HCT116 (cell line): Measurements from ENCODE around the gene CD84. TPM values are rescaled to one million over a fixed set of nuclear protein-coding genes. Genes with fewer than 3 reads are reported as not detected.

Source experiments
- ATAC-seq: fragments of 200-7000 bp; cut with Tn5 transposase; 2 replicates; pipeline ENCODE4 v1.9.1; 2020; ENCODE audit warnings: mild to moderate bottlenecking, moderate library complexity
- BruUV-seq: library from RNA; stranded (reverse); fragments of 400-500 nt; replicated peaks from 2 replicates; lab custom pipeline; 2021; lab: Mats Ljungman, UMichigan
- CTCF ChIA-PET: fragments of 300-600 bp; sonication (Branson Sonifier 250); formaldehyde crosslinking; loops from one replicate; lab custom pipeline; 2021; ENCODE audit warnings: antibody characterized with exemption; lab: Charles Lee
- POLR2A ChIA-PET: fragments of 300-600, 350-600 bp; sonication (Branson Sonifier 250); formaldehyde crosslinking; loops from one replicate; lab custom pipeline; 2021; ENCODE audit warnings: antibody characterized with exemption; lab: Charles Lee
- RAD21 ChIA-PET, 2 experiments: fragments of 300-600 bp; sonication (Branson Sonifier 250); formaldehyde crosslinking; loops; one replicate each; lab custom pipeline; 2023; ENCODE audit warnings: low total read pairs in 2 of 2; ENCODE audit not compliant: uncharacterized antibody in 2 of 2, unreplicated experiment in 2 of 2, low non-redundant PET in 1 of 2; lab: Charles Lee
- DNase-seq: peaks from one replicate; pipeline ENCODE4 v3.0.0-alpha.2; 2010; ENCODE audit warnings: low read depth, low spot score
- H2AFZ ChIP-seq: fragments of 200-600 bp; shearing (Covaris generic), sonication (generic); 2 replicates; pipeline ENCODE4 v1.6.1; 2017; ENCODE audit warnings: low read depth, mixed run types, mixed read lengths, antibody characterized with exemption, low read length; ENCODE audit not compliant: poor library complexity, severe bottlenecking
- H3K27ac ChIP-seq: 2 replicates; pipeline ENCODE4 v1.5.1; 2012; ENCODE audit warnings: low read depth, low read length
- H3K27me3 ChIP-seq: fragments of 200-600 bp; sonication (generic); 2 replicates; pipeline ENCODE4 v1.6.1; 2016; ENCODE audit warnings: mixed run types, low read length, mixed read lengths; ENCODE audit not compliant: insufficient read depth
- H3K36me3 ChIP-seq, 2 experiments: fragments of 200-500 bp in 1 of 2; fragments of 200-600 bp in 1 of 2; sonication (Bioruptor generic) in 1 of 2; sonication (generic) in 1 of 2; 2 replicates each; pipeline versions ENCODE4 v1.5.1 to v1.6.1; 2014 to 2016; ENCODE audit warnings: low read length in 2 of 2, inconsistent platforms in 1 of 2, mixed read lengths in 1 of 2, mixed run types in 1 of 2; ENCODE audit not compliant: insufficient read depth in 2 of 2, control insufficient read depth in 1 of 2
- H3K4me1 ChIP-seq, 2 experiments: fragments of 200-600 bp in 1 of 2; sonication (generic) in 1 of 2; 2 replicates each; pipeline versions ENCODE4 v1.5.1 to v1.6.1; 2012 to 2017; ENCODE audit warnings: low read length in 2 of 2, inconsistent platforms in 1 of 2, mild to moderate bottlenecking in 1 of 2, mixed read lengths in 1 of 2, mixed run types in 1 of 2, moderate library complexity in 1 of 2; ENCODE audit not compliant: insufficient read depth in 2 of 2, control insufficient read depth in 1 of 2
- H3K4me2 ChIP-seq: fragments of 200-600 bp; sonication (generic); 2 replicates; pipeline ENCODE4 v1.6.1; 2017; ENCODE audit warnings: mixed run types, low read length, mixed read lengths
- H3K4me3 ChIP-seq, 2 experiments: fragments of 200-600 bp in 1 of 2; sonication (generic) in 1 of 2; replicated peaks in 1 of 2; 2 replicates each; pipeline ENCODE4 v1.5.1; 2011 to 2016; ENCODE audit warnings: low read length in 2 of 2, control low read depth in 1 of 2, low read depth in 1 of 2, mild to moderate bottlenecking in 1 of 2, mixed read lengths in 1 of 2, mixed run types in 1 of 2
- H3K79me2 ChIP-seq: fragments of 200-600 bp; sonication (generic); 2 replicates; pipeline ENCODE4 v1.6.1; 2017; ENCODE audit warnings: mild to moderate bottlenecking, mixed run types, low read length, moderate library complexity, mixed read lengths; ENCODE audit not compliant: insufficient read depth
- H3K9ac ChIP-seq: fragments of 200-600 bp; sonication (generic); 2 replicates; pipeline ENCODE4 v1.6.1; 2016; ENCODE audit warnings: low read length, mixed read lengths
- H3K9me2 ChIP-seq: fragments of 200-600 bp; sonication (generic), shearing (Covaris generic); 2 replicates; pipeline ENCODE4 v1.6.1; 2017; ENCODE audit warnings: mixed run types, mild to moderate bottlenecking, moderate library complexity; ENCODE audit not compliant: insufficient read depth
- H3K9me3 ChIP-seq, 2 experiments: fragments of 200-500 bp in 1 of 2; fragments of 200-600 bp in 1 of 2; sonication (Bioruptor generic) in 1 of 2; sonication (generic) in 1 of 2; 2 replicates each; pipeline ENCODE4 v1.6.1; 2014 to 2017; ENCODE audit warnings: low read length in 2 of 2, mixed read lengths in 2 of 2, inconsistent platforms in 1 of 2, low read depth in 1 of 2, mild to moderate bottlenecking in 1 of 2, mixed run types in 1 of 2, moderate library complexity in 1 of 2; ENCODE audit not compliant: control insufficient read depth in 1 of 2, insufficient read depth in 1 of 2
- H4K20me1 ChIP-seq: fragments of 200-600 bp; sonication (generic), shearing (Covaris generic); 2 replicates; pipeline ENCODE4 v1.6.1; 2017; ENCODE audit warnings: mixed run types, mild to moderate bottlenecking, moderate library complexity; ENCODE audit not compliant: insufficient read depth
- CBX3 ChIP-seq: IDR thresholded peaks from 2 replicates; pipeline ENCODE4 v1.6.1; 2012; ENCODE audit warnings: low read depth
- CTCF ChIP-seq, 3 experiments: fragments of 200-600 bp in 1 of 3; sonication (generic) in 1 of 3; IDR thresholded peaks in 2 of 3; conservative IDR thresholded peaks in 1 of 3; 2 replicates each; pipeline ENCODE4 v1.5.1; 2012 to 2017; ENCODE audit warnings: low read depth in 2 of 3, low read length in 2 of 3, antibody characterized with exemption in 1 of 3, borderline replicate concordance in 1 of 3, control low read depth in 1 of 3, mild to moderate bottlenecking in 1 of 3, mixed read lengths in 1 of 3, mixed run types in 1 of 3, moderate library complexity in 1 of 3; ENCODE audit not compliant: insufficient read depth in 1 of 3
- ELF1 ChIP-seq: IDR thresholded peaks from 2 replicates; pipeline ENCODE4 v1.6.1; 2012; ENCODE audit warnings: low read depth, borderline replicate concordance
- MAX ChIP-seq: IDR thresholded peaks from 2 replicates; pipeline ENCODE4 v1.6.1; 2012
- RAD21 ChIP-seq: IDR thresholded peaks from 2 replicates; pipeline ENCODE4 v1.6.1; 2012; ENCODE audit warnings: low read depth, mild to moderate bottlenecking
- SIN3A ChIP-seq: IDR thresholded peaks from 2 replicates; pipeline ENCODE4 v1.6.1; 2012; ENCODE audit warnings: low read depth
- ZBTB33 ChIP-seq: IDR thresholded peaks from 2 replicates; pipeline ENCODE4 v1.6.1; 2011; ENCODE audit warnings: mild to moderate bottlenecking, low read length, moderate library complexity; ENCODE audit not compliant: insufficient replicate concordance; ENCODE audit errors: extremely low read depth
- intact Hi-C: fragments of 100-400 bp; cut with micrococcal nuclease; formaldehyde crosslinking; loops from 2 replicates; pipeline ENCODE4 v1.10.0; 2022
- total RNA-seq: library from RNA; stranded (reverse); gene quantifications from one replicate; pipeline ENCODE4 v1.2.1, GENCODE V29; 2021; ENCODE audit not compliant: unreplicated experiment

The CD84 gene
- total RNA-seq, 1 experiment from 2014 or later: 0.02 TPM

- Histone ChIP-seq H3K27me3 (no peaks in the 10 kb centered on the region), H3K9me2 (no peaks in the 10 kb centered on the region), H3K36me3 (no peaks in the 10 kb centered on the region), H3K4me3 (no peak overlapping the region), H3K9me3 (no peaks in the 10 kb centered on the region), H3K79me2 (no peaks in the 10 kb centered on the region), H4K20me1 (no peaks in the 10 kb centered on the region), H3K4me1 (no peaks in the 10 kb centered on the region), H3K27ac (no peak overlapping the region), H2AFZ (no peak overlapping the region), H3K9ac (no peak overlapping the region), H3K4me2 (no peak overlapping the region)
- RAD21 ChIA-PET: no interaction called here
- CTCF ChIA-PET: no interaction called here
- POLR2A ChIA-PET: no interaction called here
- no TSS peak for BruUV-seq
- intact Hi-C loops: no loop called here
- peak; percentile 76 for ATAC-seq
- TF ChIP-seq CBX3: no peak
- peak; percentile 5 to 46 (median 43); a peak in 4 of 6 replicates for TF ChIP-seq CTCF (IDR thresholded peaks at IDR 0.05 in 2 of 3, conservative IDR thresholded peaks at IDR 0.05 in 1 of 3; ENCODE audit: borderline replicate concordance in 1 of 3, insufficient read depth in 1 of 3, low read depth in 2 of 3, low read length in 2 of 3)
- TF ChIP-seq RAD21: peak; percentile 21; the same call in 1 of the 2 replicates
- no peak for DNase-seq
Observed at GRCh38 chr1:160550572-160551034, 28.7 kb downstream of the CD84 start.

- H3K9ac ChIP-seq: no peak overlapping the region
- no peaks in the 10 kb centered on the region for H3K9me3 ChIP-seq
- no peak for DNase-seq
- H3K27me3 ChIP-seq: no peaks in the 10 kb centered on the region
- no peak overlapping the region for H2AFZ ChIP-seq
- ChIA-PET CTCF (interaction anchor here (1.3 kb wide), 1 partner anchor 28 kb away, joined by 3 read pairs; no protein-coding TSS in a partner anchor), POLR2A (no interaction called here), RAD21 (no interaction called here)
- intact Hi-C loops: no loop called here
- no peaks in the 10 kb centered on the region for H3K9me2 ChIP-seq
- no peak overlapping the region for H3K27ac ChIP-seq
- no peak overlapping the region for H3K4me2 ChIP-seq
- no peak for ATAC-seq
- H3K79me2 ChIP-seq: no peaks in the 10 kb centered on the region
- TF ChIP-seq SIN3A: no peak
- no peak for TF ChIP-seq ELF1
- TF ChIP-seq MAX: no peak
- no peak for TF ChIP-seq CBX3
- TF ChIP-seq ZBTB33: no peak
- no peaks in the 10 kb centered on the region for H3K36me3 ChIP-seq
- H3K4me1 ChIP-seq: no peaks in the 10 kb centered on the region
- no peak overlapping the region for H3K4me3 ChIP-seq
- no peaks in the 10 kb centered on the region for H4K20me1 ChIP-seq
- no TSS peak for BruUV-seq
Observed at GRCh38 chr1:160549665-160550006, 29.7 kb downstream of the CD84 start.
